ENCODE results near the gene ADAMTS17. TPM values are rescaled to one million over a fixed set of nuclear protein-coding genes. Genes with fewer than 3 reads are reported as not detected.

Gene ADAMTS17
- total RNA-seq, 1 experiment from 2014 or later: 1.8 TPM

DNA sequence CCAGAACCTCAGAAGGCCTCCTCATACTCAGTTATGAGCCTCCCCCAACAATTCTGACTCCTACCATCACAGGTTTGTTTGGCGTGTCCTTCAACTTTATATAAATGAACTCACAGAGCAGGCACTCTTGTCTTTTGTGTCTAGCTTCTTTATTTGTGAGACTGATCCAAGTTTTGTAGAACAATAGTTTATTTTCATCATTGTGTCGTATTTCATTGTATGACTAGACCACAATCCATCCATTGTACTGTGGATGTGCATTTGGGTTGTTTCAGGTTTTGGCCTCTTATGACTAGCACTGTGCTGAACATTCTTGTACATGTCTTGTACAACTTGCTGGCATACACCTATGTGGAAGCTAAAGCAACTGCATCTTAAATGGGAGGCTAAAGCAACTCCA, 315.7 kb downstream of the ADAMTS17 start:
- H3K27ac Mint-ChIP-seq: no peak overlapping the region
- TF ChIP-seq GRHL2 (CRISPR knock-in tag; IDR thresholded peaks at IDR 0.05; ENCODE audit: insufficient replicate concordance, severe bottlenecking): no peak
- no peak for TF ChIP-seq ZBTB21 (CRISPR knock-in tag; IDR thresholded peaks at IDR 0.05; ENCODE audit: borderline replicate concordance)
- TF ChIP-seq ZNF219 (CRISPR knock-in tag; IDR thresholded peaks at IDR 0.05; ENCODE audit: borderline replicate concordance): no peak
- TF ChIP-seq ZNF512 (CRISPR knock-in tag; IDR thresholded peaks at IDR 0.05; ENCODE audit: borderline replicate concordance): no peak
- TF ChIP-seq ZNF281 (CRISPR knock-in tag; IDR thresholded peaks at IDR 0.05): no peak
- TF ChIP-seq, protein P1, sequence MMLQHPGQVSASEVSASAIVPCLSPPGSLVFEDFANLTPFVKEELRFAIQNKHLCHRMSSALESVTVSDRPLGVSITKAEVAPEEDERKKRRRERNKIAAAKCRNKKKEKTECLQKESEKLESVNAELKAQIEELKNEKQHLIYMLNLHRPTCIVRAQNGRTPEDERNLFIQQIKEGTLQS (CRISPR knock-in tag; conservative IDR thresholded peaks at IDR 0.05): no peak
- no peak for TF ChIP-seq ELF4 (CRISPR knock-in tag; IDR thresholded peaks at IDR 0.05; ENCODE audit: low read depth)
- TF ChIP-seq, protein P2, sequence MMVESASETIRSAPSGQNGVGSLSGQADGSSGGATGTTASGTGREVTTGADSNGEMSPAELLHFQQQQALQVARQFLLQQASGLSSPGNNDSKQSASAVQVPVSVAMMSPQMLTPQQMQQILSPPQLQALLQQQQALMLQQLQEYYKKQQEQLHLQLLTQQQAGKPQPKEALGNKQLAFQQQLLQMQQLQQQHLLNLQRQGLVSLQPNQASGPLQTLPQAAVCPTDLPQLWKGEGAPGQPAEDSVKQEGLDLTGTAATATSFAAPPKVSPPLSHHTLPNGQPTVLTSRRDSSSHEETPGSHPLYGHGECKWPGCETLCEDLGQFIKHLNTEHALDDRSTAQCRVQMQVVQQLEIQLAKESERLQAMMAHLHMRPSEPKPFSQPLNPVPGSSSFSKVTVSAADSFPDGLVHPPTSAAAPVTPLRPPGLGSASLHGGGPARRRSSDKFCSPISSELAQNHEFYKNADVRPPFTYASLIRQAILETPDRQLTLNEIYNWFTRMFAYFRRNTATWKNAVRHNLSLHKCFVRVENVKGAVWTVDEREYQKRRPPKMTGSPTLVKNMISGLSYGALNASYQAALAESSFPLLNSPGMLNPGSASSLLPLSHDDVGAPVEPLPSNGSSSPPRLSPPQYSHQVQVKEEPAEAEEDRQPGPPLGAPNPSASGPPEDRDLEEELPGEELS (CRISPR knock-in tag; IDR thresholded peaks at IDR 0.05): no peak
- TF ChIP-seq CBFB (CRISPR knock-in tag; IDR thresholded peaks at IDR 0.05; ENCODE audit: low read depth): no peak
- no peak for TF ChIP-seq ERG (CRISPR knock-in tag; IDR thresholded peaks at IDR 0.05)
- TF ChIP-seq ZNF138 (CRISPR knock-in tag; conservative IDR thresholded peaks at IDR 0.05): no peak
- no peak for TF ChIP-seq TEAD1 (CRISPR knock-in tag; IDR thresholded peaks at IDR 0.05)
- TF ChIP-seq MAX (CRISPR knock-in tag; IDR thresholded peaks at IDR 0.05): no peak
- TF ChIP-seq ZNF671 (CRISPR knock-in tag; IDR thresholded peaks at IDR 0.05): no peak
- no peak for TF ChIP-seq ATF2 (CRISPR knock-in tag; IDR thresholded peaks at IDR 0.05; ENCODE audit: borderline replicate concordance, low read depth)
- TF ChIP-seq ZNF423 (CRISPR knock-in tag; IDR thresholded peaks at IDR 0.05): no peak
- no peak for DNase-seq (ENCODE audit: low spot score)
- ATAC-seq: no peak
- POLR2A ChIA-PET: no interaction called here
- H3K4me1 Mint-ChIP-seq: no peaks in the 10 kb centered on the region; the same call in 1 of the 2 replicates
- no peak overlapping the region for H3K4me3 Mint-ChIP-seq
- H3K9me3 Mint-ChIP-seq: peaks cover 32% of the 10 kb centered on the region
- no peaks in the 10 kb centered on the region; the same call in 1 of the 2 replicates for H3K27me3 Mint-ChIP-seq (ENCODE audit: low read depth)
- H3K36me3 Mint-ChIP-seq: peaks cover 23% of the 10 kb centered on the region
- CTCF ChIA-PET: no interaction called here
